OCI-LY3 (cell line): ENCODE data around the gene NFIB.

ENCODE experiments used
- EZH2phosphoT487 ChIP-seq: fragments of 200-600 bp; shearing (Covaris generic); IDR thresholded peaks from 2 replicates; pipeline ENCODE4 v1.6.1; 2018; ENCODE audit warnings: antibody characterized with exemption, mixed run types, low read depth
- TF ChIP-seq, protein P1 (sequence below): fragments of 200-600, 300-600 bp; sonication (generic); IDR thresholded peaks from 2 replicates; pipeline ENCODE4 v1.5.1; 2014; ENCODE audit warnings: antibody characterized with exemption, low read length, low read depth

DNA sequence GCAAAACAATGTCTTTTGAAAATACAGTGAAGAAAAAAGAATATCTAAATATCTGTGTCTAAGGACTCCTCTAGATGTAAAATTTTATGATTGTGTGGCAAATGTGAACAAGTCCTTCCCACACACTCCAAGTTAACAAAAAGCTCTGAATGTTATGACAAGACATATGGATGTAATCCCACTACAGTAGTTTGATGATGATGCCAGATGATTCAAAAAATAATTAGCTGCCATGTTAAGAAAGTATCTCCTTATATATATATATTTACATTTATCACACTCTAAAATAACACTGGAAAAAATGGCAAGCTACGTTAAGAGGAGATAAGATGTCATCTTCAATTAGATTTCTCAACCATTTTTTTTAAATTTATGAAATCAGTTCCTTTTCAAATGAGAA, 178.5 kb downstream of the NFIB start:
- TF ChIP-seq, protein P1, sequence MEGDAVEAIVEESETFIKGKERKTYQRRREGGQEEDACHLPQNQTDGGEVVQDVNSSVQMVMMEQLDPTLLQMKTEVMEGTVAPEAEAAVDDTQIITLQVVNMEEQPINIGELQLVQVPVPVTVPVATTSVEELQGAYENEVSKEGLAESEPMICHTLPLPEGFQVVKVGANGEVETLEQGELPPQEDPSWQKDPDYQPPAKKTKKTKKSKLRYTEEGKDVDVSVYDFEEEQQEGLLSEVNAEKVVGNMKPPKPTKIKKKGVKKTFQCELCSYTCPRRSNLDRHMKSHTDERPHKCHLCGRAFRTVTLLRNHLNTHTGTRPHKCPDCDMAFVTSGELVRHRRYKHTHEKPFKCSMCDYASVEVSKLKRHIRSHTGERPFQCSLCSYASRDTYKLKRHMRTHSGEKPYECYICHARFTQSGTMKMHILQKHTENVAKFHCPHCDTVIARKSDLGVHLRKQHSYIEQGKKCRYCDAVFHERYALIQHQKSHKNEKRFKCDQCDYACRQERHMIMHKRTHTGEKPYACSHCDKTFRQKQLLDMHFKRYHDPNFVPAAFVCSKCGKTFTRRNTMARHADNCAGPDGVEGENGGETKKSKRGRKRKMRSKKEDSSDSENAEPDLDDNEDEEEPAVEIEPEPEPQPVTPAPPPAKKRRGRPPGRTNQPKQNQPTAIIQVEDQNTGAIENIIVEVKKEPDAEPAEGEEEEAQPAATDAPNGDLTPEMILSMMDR = no peak
- TF ChIP-seq EZH2phosphoT487 = no peak
